ENCODE measurements around the gene TMED4. TPM values are rescaled to one million over a fixed set of nuclear protein-coding genes. Genes with fewer than 3 reads are reported as not detected.

TMED4 gene
- total and polyA plus RNA-seq, 4 donors, result 26.9 to 97.1 (median 46.9) TPM

- Histone ChIP-seq H3K4me3 (ENCODE audit: low read depth in 1 of 3, low read length in 3 of 3) (no peak overlapping the region), H3K4me1 (ENCODE audit: control insufficient read depth in 4 of 4, insufficient read depth in 4 of 4, low read length in 3 of 4) (peaks cover 0 to 5% (median 0%) of the 10 kb centered on the region in 4 donors), H3K9ac (ENCODE audit: low read depth in 1 of 2, low read length in 2 of 2) (no peak overlapping the region), H3K9me3 (ENCODE audit: control insufficient read depth in 4 of 4, low read length in 3 of 4) (no peaks in the 10 kb centered on the region), H3K27ac (ENCODE audit: low read depth in 1 of 2, low read length in 2 of 2) (no peak overlapping the region), H3K36me3 (ENCODE audit: control insufficient read depth in 4 of 4, insufficient read depth in 3 of 4, low read depth in 1 of 4, low read length in 3 of 4) (no peaks in the 10 kb centered on the region), H3K27me3 (ENCODE audit: control insufficient read depth in 4 of 4, insufficient read depth in 4 of 4, low read length in 3 of 4) (no peaks in the 10 kb centered on the region)
- 91% methylated on average over 1 of the region's 1 CpG for WGBS
- DNase-seq (ENCODE audit: low spot score), result no peak
- TF ChIP-seq GABPA (IDR thresholded peaks at IDR 0.05 in 1 of 2, conservative IDR thresholded peaks at IDR 0.05 in 1 of 2) (no peak), HNF4A (conservative IDR thresholded peaks at IDR 0.05) (no peak), MAX (IDR thresholded peaks at IDR 0.05) (no peak), ATF3 (IDR thresholded peaks at IDR 0.05) (no peak), YY1 (IDR thresholded peaks at IDR 0.05) (no peak), NR2F2 (IDR thresholded peaks at IDR 0.05) (no peak), ZBTB33 (IDR thresholded peaks at IDR 0.05) (no peak), RAD21 (IDR thresholded peaks at IDR 0.05) (no peak), EGR1 (IDR thresholded peaks at IDR 0.05; ENCODE audit: low read depth in 2 of 2) (no peak), RXRA (IDR thresholded peaks at IDR 0.05) (no peak), TAF1 (conservative IDR thresholded peaks at IDR 0.05) (no peak), CTCF (IDR thresholded peaks at IDR 0.05; ENCODE audit: low read depth, low read length, missing input control) (no peak), FOXA2 (IDR thresholded peaks at IDR 0.05) (no peak)
These were observed 8.9 kb upstream of the TMED4 start for GRCh38 chr7:44590910-44591309.

- DNase-seq (ENCODE audit: low spot score), result peak; percentile 54
- TF ChIP-seq TAF1 (conservative IDR thresholded peaks at IDR 0.05) (no peak), RXRA (IDR thresholded peaks at IDR 0.05) (no peak), HNF4G (IDR thresholded peaks at IDR 0.05) (no peak), YY1 (IDR thresholded peaks at IDR 0.05) (no peak), MAX (IDR thresholded peaks at IDR 0.05) (no peak), RAD21 (IDR thresholded peaks at IDR 0.05) (peak; percentile 93 to 95), FOXA1 (IDR thresholded peaks at IDR 0.05) (no peak), HNF4A (conservative IDR thresholded peaks at IDR 0.05) (no peak), REST (IDR thresholded peaks at IDR 0.05) (no peak), ATF3 (IDR thresholded peaks at IDR 0.05) (no peak), ZBTB33 (IDR thresholded peaks at IDR 0.05) (no peak), CTCF (IDR thresholded peaks at IDR 0.05; ENCODE audit: low read depth, low read length, missing input control) (peak; percentile 61)
These were observed 6.0 kb upstream of the TMED4 start for GRCh38 chr7:44587843-44588711.

More at GRCh38 chr7:44587843-44588711, 6.0 kb upstream of the TMED4 start:
- no peaks in the 10 kb centered on the region for H3K9me3 ChIP-seq (ENCODE audit: control insufficient read depth in 4 of 4, low read length in 3 of 4)
- WGBS, result 21% methylated on average over 6 of the region's 6 CpGs
- peaks cover 0 to 5% (median 0%) of the 10 kb centered on the region in 4 donors for H3K4me1 ChIP-seq (ENCODE audit: control insufficient read depth in 4 of 4, insufficient read depth in 4 of 4, low read length in 3 of 4)
- no peak overlapping the region for H3K27ac ChIP-seq (ENCODE audit: low read depth in 1 of 2, low read length in 2 of 2)
- H3K27me3 ChIP-seq (ENCODE audit: control insufficient read depth in 4 of 4, insufficient read depth in 4 of 4, low read length in 3 of 4), result no peaks in the 10 kb centered on the region
- H3K36me3 ChIP-seq (ENCODE audit: control insufficient read depth in 4 of 4, insufficient read depth in 3 of 4, low read depth in 1 of 4, low read length in 3 of 4), result no peaks in the 10 kb centered on the region
- no peak overlapping the region for H3K9ac ChIP-seq (ENCODE audit: low read depth in 1 of 2, low read length in 2 of 2)
- no peak overlapping the region for H3K4me3 ChIP-seq (ENCODE audit: low read depth in 1 of 3, low read length in 3 of 3)
